GM12873 (cell line): ENCODE measurements around the gene GRID1.

Experiments
- TF ChIP-seq, protein P1 (sequence below): IDR thresholded peaks from 2 replicates; pipeline ENCODE4 v1.5.1; 2012; ENCODE audit warnings: low read depth, mild to moderate bottlenecking, moderate library complexity, low read length, control low read depth; ENCODE audit not compliant: insufficient read depth; ENCODE audit errors: missing control alignments

The GRID1 gene

GRCh38 chr10:85778074-85778473 is 588.5 kb downstream of the GRID1 start:
- TF ChIP-seq, protein P1, sequence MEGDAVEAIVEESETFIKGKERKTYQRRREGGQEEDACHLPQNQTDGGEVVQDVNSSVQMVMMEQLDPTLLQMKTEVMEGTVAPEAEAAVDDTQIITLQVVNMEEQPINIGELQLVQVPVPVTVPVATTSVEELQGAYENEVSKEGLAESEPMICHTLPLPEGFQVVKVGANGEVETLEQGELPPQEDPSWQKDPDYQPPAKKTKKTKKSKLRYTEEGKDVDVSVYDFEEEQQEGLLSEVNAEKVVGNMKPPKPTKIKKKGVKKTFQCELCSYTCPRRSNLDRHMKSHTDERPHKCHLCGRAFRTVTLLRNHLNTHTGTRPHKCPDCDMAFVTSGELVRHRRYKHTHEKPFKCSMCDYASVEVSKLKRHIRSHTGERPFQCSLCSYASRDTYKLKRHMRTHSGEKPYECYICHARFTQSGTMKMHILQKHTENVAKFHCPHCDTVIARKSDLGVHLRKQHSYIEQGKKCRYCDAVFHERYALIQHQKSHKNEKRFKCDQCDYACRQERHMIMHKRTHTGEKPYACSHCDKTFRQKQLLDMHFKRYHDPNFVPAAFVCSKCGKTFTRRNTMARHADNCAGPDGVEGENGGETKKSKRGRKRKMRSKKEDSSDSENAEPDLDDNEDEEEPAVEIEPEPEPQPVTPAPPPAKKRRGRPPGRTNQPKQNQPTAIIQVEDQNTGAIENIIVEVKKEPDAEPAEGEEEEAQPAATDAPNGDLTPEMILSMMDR: no peak

DNA sequence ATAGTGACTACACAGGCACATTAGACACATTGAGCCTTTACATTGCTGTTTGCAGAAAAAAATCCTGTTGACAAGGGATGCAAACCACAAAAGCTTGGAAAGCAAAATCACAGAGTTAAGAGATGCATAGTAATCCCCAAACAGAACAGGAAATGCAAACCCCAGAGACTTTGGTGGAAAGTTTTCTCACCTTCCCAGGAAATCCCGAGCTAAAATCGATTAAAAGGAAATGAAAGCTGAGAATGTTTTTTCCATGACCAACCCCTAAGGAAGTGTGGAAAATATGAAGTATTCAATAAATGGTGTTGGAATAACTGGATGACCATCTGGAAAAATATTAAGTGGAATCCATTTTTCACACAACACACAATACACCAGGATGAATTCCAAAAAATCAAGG is 598.7 kb downstream of the GRID1 start:
- TF ChIP-seq, protein P1: no peak

- TF ChIP-seq, protein P1: no peak
These were observed 602.5 kb downstream of the GRID1 start for GRCh38 chr10:85764108-85764507.

DNA sequence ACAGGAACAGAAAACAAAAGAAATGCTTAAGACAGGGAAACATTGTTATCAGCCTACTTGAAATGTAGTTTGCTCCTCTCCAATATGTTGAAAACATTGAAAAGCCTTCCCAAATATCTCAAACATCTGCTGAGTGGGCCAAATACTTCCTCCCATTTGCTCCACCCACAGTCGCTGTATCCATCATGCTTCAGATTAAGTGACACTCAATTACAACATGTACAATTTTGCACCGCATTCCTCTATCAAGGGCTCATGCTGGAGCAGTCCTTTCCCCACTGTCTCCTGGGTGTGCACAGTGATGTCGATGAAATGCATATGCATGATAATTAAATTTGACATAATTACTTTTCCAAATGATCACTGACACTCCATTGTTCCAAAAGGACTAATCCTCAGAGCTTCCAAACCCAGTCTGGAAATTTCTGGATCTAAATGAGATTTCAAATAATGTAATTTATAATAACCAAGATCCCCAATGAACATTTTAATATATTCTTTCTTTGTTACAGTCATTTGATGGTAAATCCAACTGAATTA is 604.6 kb downstream of the GRID1 start:
- TF ChIP-seq, protein P1: no peak

DNA sequence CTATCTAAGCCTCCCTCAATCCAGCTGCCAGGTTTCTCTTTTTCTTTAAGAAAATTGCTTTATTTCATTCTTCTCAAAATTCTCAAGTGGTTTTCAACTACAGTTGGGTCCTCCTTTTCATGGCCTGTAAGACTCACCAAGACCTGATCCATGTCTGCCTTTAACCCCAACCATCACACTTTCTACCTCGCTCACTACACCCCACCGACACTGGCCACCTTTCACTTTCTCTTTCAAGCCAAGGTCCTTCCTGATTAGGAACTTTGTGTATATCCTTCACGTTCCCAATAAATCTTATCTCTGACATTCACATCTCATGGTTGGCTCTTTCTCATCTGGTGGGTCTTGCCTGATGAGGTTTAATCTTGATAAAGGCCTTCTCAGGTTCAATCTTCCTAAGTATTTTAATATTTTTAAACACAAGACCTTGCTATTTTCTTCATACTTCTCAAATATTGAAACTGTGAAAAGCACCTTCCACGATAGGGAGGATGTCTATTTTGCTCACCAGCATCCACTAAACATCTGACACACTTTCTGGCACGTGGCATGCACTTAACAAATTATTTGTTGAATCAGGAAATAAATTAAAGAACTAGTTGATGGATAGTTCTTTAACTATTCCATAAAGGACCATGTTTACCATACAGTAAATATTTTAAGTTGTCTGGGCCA is 624.8 kb downstream of the GRID1 start:
- TF ChIP-seq, protein P1: no peak

DNA sequence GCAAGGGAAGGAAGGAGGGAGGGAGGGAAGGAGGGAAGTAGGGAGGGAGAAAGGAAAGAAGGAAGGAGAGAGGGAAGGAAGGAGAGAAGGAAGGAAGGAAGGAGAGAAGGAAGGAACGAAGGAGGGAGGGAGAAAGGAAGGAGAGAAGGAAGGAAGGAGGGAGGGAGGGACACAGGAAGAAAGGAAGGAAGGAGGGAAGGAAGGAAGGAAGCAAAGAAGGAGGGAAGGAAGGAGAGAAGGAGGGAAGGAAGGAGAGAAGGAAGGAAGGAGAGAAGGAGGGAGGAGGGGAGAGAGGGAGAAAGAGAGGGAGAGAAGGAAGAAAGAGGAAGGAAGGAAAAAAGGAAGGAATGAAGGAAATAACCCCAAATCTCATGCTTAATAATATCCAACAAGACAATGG is 630.6 kb downstream of the GRID1 start:
- TF ChIP-seq, protein P1: no peak

GRCh38 chr10:85734791-85735190 is 631.8 kb downstream of the GRID1 start:
- TF ChIP-seq, protein P1: no peak
